Keratinocyte (primary cell): ENCODE data around the gene SH2B3. TPM values are rescaled to one million over a fixed set of nuclear protein-coding genes. Genes with fewer than 3 reads are reported as not detected.
"Not testable (repeated sequence)": the region's sequence is repeated elsewhere in the genome, so short reads cannot be mapped to it uniquely, and the experiment has no call there.

Source experiments
- DNase-seq: peaks from one replicate; pipeline ENCODE4 v3.0.0-alpha.2; 2011; ENCODE audit warnings: low read depth, missing footprints, low spot score
- FAIRE-seq: peaks from 2 replicates; lab custom pipeline; 2011; peaks lifted over from hg19 to GRCh38; lab: Jason Lieb, UNC
- H2AFZ ChIP-seq: 2 replicates; pipeline ENCODE4 v1.6.0; 2012; ENCODE audit warnings: low read length, control low read depth, inconsistent platforms; ENCODE audit not compliant: control insufficient read depth
- H3K27ac ChIP-seq: 2 replicates; pipeline ENCODE4 v1.5.1; 2011; ENCODE audit warnings: low read length; ENCODE audit not compliant: control insufficient read depth, insufficient read depth
- H3K27me3 ChIP-seq: 3 replicates; pipeline ENCODE4 v1.6.0; 2011; ENCODE audit warnings: low read length; ENCODE audit not compliant: control insufficient read depth, insufficient read depth; ENCODE audit errors: extremely low read depth
- H3K36me3 ChIP-seq, 2 experiments: 2 replicates in 1 of 2; 3 replicates in 1 of 2; pipeline ENCODE4 v1.5.1; 2011; ENCODE audit warnings: low read length in 2 of 2, mild to moderate bottlenecking in 1 of 2; ENCODE audit not compliant: control insufficient read depth in 2 of 2, insufficient read depth in 2 of 2; ENCODE audit errors: extremely low read depth in 1 of 2
- H3K4me1 ChIP-seq: 3 replicates; pipeline ENCODE4 v1.5.1; 2011; ENCODE audit warnings: low read length; ENCODE audit not compliant: control insufficient read depth, insufficient read depth; ENCODE audit errors: extremely low read depth
- H3K4me2 ChIP-seq: 3 replicates; pipeline ENCODE4 v1.6.0; 2011; ENCODE audit warnings: low read depth, low read length; ENCODE audit not compliant: control insufficient read depth, insufficient read depth; ENCODE audit errors: extremely low read depth
- H3K4me3 ChIP-seq, 3 experiments: fragments of 200-600 bp in 1 of 3; sonication (generic) in 1 of 3; 2 replicates in 2 of 3; 3 replicates in 1 of 3; pipeline ENCODE4 v1.5.1; 2011 to 2016; ENCODE audit warnings: low read length in 3 of 3, mild to moderate bottlenecking in 3 of 3, control low read depth in 2 of 3, inconsistent platforms in 1 of 3, low read depth in 1 of 3, mixed read lengths in 1 of 3, mixed run types in 1 of 3, moderate library complexity in 1 of 3; ENCODE audit not compliant: control insufficient read depth in 2 of 3, insufficient read depth in 2 of 3; ENCODE audit errors: extremely low read depth in 1 of 3
- H3K79me2 ChIP-seq: 2 replicates; pipeline ENCODE4 v1.6.0; 2012; ENCODE audit warnings: low read length; ENCODE audit not compliant: control insufficient read depth, insufficient read depth
- H3K9ac ChIP-seq: 3 replicates; pipeline ENCODE4 v1.6.0; 2011; ENCODE audit warnings: low read length; ENCODE audit not compliant: control insufficient read depth, insufficient read depth; ENCODE audit errors: extremely low read depth
- H3K9me1 ChIP-seq: 3 replicates; pipeline ENCODE4 v1.6.0; 2011; ENCODE audit warnings: low read length; ENCODE audit not compliant: control insufficient read depth, insufficient read depth; ENCODE audit errors: extremely low read depth
- H3K9me3 ChIP-seq: 2 replicates; pipeline ENCODE4 v1.5.1; 2012; ENCODE audit warnings: low read depth, low read length; ENCODE audit not compliant: control insufficient read depth
- H4K20me1 ChIP-seq: 3 replicates; pipeline ENCODE4 v1.6.0; 2011; ENCODE audit warnings: low read length; ENCODE audit not compliant: control insufficient read depth, insufficient read depth; ENCODE audit errors: extremely low read depth
- EZH2 ChIP-seq: IDR thresholded peaks from one replicate; pipeline ENCODE4 v1.6.1; 2012; ENCODE audit warnings: inconsistent platforms, mild to moderate bottlenecking, low read length, moderate library complexity
- dilution Hi-C: fragments of 300-500 bp; cut with MboI; formaldehyde crosslinking; loops from one replicate; pipeline ENCODE4 v1.7.0; 2020; ENCODE audit warnings: low sequenced_read_pairs; ENCODE audit not compliant: extremely low pct_ligation_motif_present
- polyA plus RNA-seq, 5 experiments: library from polyadenylated mRNA; depleted of rRNA in 3 of 5; stranded (reverse) in 3 of 5; stranded (forward) in 1 of 5; unstranded in 1 of 5; fragments of >200 nt; gene quantifications; 1 replicate in 1 of 5; 2 replicates in 3 of 5; 3 replicates in 1 of 5; pipeline versions ENCODE4 v1.2.1 to v1.2.3, GENCODE V29; 2011 to 2012; ENCODE audit warnings: missing spikeins in 2 of 5, low read depth in 1 of 5, low replicate concordance in 1 of 5
- TF ChIP-seq, protein P1 (sequence below), 3 experiments: IDR thresholded peaks in 1 of 3; conservative IDR thresholded peaks in 1 of 3; optimal IDR thresholded peaks in 1 of 3; 2 replicates in 2 of 3; 3 replicates in 1 of 3; pipeline versions ENCODE3 to v1.5.1; 2011; ENCODE audit warnings: low read length in 3 of 3, mild to moderate bottlenecking in 3 of 3, moderate library complexity in 2 of 3, control low read depth in 1 of 3, inconsistent platforms in 1 of 3; ENCODE audit not compliant: insufficient read depth in 2 of 3; ENCODE audit errors: extremely low read depth in 1 of 3

The SH2B3 gene
- polyA plus RNA-seq, 1 donor (not counting 4 experiments of a cell fraction or from before 2014, with no cell fraction given), result 7.7 TPM

DNA sequence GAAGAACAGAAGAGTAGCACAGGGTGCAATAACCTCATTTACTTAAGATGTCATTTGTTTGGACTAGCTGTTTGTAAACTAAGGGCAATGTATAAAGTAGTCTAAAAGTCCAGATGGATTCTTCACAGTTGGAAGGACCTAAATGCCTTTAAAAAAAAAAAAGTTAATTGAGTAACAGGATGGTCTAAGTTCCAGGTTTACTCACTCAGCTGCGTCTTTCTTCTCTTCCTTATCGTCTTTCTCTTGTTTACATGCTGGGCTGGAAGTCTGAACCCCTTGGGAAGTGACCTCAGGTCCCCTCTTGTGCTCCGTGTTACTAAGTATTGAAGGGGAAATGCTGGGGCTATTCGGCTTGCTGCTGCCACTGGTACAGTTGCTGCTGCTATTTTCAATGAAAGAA, 82.5 kb downstream of the SH2B3 start:
- Histone ChIP-seq H3K79me2 (no peaks in the 10 kb centered on the region), H3K4me3 (no peak overlapping the region), H3K27me3 (no peaks in the 10 kb centered on the region), H3K9ac (no peak overlapping the region), H3K9me3 (no peaks in the 10 kb centered on the region), H3K27ac (no peak overlapping the region), H3K4me1 (no peaks in the 10 kb centered on the region), H4K20me1 (no peaks in the 10 kb centered on the region), H3K9me1 (no peaks in the 10 kb centered on the region), H2AFZ (no peak overlapping the region), H3K36me3 (peaks cover 24 to 26% of the 10 kb centered on the region in 2 experiments), H3K4me2 (no peak overlapping the region)
- dilution Hi-C loops, result no loop called here
- TF ChIP-seq, protein P1, sequence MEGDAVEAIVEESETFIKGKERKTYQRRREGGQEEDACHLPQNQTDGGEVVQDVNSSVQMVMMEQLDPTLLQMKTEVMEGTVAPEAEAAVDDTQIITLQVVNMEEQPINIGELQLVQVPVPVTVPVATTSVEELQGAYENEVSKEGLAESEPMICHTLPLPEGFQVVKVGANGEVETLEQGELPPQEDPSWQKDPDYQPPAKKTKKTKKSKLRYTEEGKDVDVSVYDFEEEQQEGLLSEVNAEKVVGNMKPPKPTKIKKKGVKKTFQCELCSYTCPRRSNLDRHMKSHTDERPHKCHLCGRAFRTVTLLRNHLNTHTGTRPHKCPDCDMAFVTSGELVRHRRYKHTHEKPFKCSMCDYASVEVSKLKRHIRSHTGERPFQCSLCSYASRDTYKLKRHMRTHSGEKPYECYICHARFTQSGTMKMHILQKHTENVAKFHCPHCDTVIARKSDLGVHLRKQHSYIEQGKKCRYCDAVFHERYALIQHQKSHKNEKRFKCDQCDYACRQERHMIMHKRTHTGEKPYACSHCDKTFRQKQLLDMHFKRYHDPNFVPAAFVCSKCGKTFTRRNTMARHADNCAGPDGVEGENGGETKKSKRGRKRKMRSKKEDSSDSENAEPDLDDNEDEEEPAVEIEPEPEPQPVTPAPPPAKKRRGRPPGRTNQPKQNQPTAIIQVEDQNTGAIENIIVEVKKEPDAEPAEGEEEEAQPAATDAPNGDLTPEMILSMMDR (optimal IDR thresholded peaks at IDR 0.05 in 1 of 3, IDR thresholded peaks at IDR 0.05 in 1 of 3, conservative IDR thresholded peaks at IDR 0.05 in 1 of 3; ENCODE audit: extremely low read depth in 1 of 3, insufficient read depth in 2 of 3, low read length in 3 of 3), result no peak
- no peak for TF ChIP-seq EZH2
- FAIRE-seq (no peak), DNase-seq (no peak)

DNA sequence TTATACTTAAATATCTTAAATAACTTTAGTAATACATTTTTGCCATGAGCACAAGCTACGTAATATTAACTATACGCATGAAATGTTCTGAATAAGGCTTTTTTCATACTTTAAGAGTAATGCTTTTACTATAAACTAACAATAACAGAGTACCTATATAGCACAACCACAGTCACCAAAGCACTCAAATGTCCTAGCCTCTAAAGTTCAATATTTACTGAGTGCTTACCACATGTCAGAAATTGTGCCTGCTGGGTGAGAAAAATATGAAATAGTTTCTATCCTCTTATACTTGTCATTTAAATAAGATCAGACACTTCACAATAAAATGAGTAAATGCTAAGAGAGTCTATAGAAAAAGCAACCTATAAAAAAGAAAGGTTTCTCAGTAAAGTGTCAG, 83.1 kb downstream of the SH2B3 start:
- Histone ChIP-seq H4K20me1 (no peaks in the 10 kb centered on the region), H3K36me3 (peaks cover 21 to 22% of the 10 kb centered on the region in 2 experiments), H3K9me3 (no peaks in the 10 kb centered on the region), H3K4me3 (no peak overlapping the region), H3K79me2 (no peaks in the 10 kb centered on the region), H3K4me1 (no peaks in the 10 kb centered on the region), H3K9me1 (no peaks in the 10 kb centered on the region), H3K4me2 (no peak overlapping the region), H3K27me3 (no peaks in the 10 kb centered on the region), H2AFZ (no peak overlapping the region), H3K27ac (no peak overlapping the region), H3K9ac (no peak overlapping the region)
- dilution Hi-C loops, result no loop called here
- DNase-seq (no peak), FAIRE-seq (no peak)
- TF ChIP-seq EZH2, result no peak
- TF ChIP-seq, protein P1 (optimal IDR thresholded peaks at IDR 0.05 in 1 of 3, IDR thresholded peaks at IDR 0.05 in 1 of 3, conservative IDR thresholded peaks at IDR 0.05 in 1 of 3; ENCODE audit: extremely low read depth in 1 of 3, insufficient read depth in 2 of 3, low read length in 3 of 3), result no peak

DNA sequence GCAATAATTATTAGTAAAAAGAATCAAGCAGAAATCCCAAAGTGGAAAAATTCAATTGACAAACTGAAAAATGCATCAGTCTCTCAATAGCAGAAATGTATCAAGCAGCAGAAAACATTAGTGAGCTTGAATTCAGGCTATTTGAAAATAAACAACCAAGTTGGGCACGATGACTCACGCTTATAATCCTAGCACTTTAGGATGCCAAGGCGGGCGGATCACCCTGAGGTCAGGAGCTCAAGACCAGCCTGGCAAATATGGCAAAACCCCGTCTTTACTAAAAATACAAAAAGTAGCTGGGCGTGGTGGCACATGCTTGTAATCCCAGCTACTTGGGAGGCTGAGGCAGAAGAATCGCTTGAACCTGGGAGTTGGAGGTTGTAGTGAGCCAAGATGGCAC, 87.3 kb downstream of the SH2B3 start:
- H3K4me2 ChIP-seq, H3K9me3 ChIP-seq, H2AFZ ChIP-seq, H3K9me1 ChIP-seq, H4K20me1 ChIP-seq, dilution Hi-C loops, H3K4me3 ChIP-seq, H3K9ac ChIP-seq, DNase-seq, H3K27ac ChIP-seq, FAIRE-seq, H3K79me2 ChIP-seq, H3K4me1 ChIP-seq, H3K27me3 ChIP-seq: not testable (repeated sequence)
- peaks cover 11 to 13% of the 10 kb centered on the region in 2 experiments for H3K36me3 ChIP-seq
